Measurements from ENCODE around the gene ACVR1. TPM values are rescaled to one million over a fixed set of nuclear protein-coding genes. Genes with fewer than 3 reads are reported as not detected.
A peak's percentile ranks its signal among the peaks of the same experiment; 100 is the strongest.

The ACVR1 gene
- total and polyA plus RNA-seq, 4 donors, result 7.5 to 38.3 (median 23.4) TPM

GRCh38 chr2:157841485-157841884, 34.6 kb downstream of the ACVR1 start:
- H3K27ac ChIP-seq (ENCODE audit: low read depth in 1 of 2, low read length in 1 of 2), result peak overlapping the region in 1 of 2 donors; percentile 13
- 95 to 99% methylated on average over 2 of the region's 2 CpGs for WGBS, 2 donors
- ATAC-seq (ENCODE audit: insufficient read depth, low FRiP score) (no peak), DNase-seq (no peak)
- H3K4me1 ChIP-seq (ENCODE audit: control insufficient read depth in 5 of 5, insufficient read depth in 5 of 5, low read length in 5 of 5), result peaks cover 27 to 58% (median 38%) of the 10 kb centered on the region in 5 donors
- no peaks in the 10 kb centered on the region for H3K36me3 ChIP-seq (ENCODE audit: control insufficient read depth in 4 of 4, insufficient read depth in 4 of 4, low read length in 4 of 4)
- H3K9ac ChIP-seq (ENCODE audit: insufficient read depth in 1 of 2, low read length in 2 of 2), result no peak overlapping the region
- no peaks in the 10 kb centered on the region for H3K9me3 ChIP-seq (ENCODE audit: control insufficient read depth in 4 of 4, insufficient read depth in 3 of 4, low read length in 3 of 4)
- TF ChIP-seq CTCF (IDR thresholded peaks at IDR 0.05; ENCODE audit: control extremely low read depth, extremely low read depth), result no peak
- H3K27me3 ChIP-seq (ENCODE audit: control insufficient read depth in 3 of 3, insufficient read depth in 3 of 3, low read length in 2 of 3), result no peaks in the 10 kb centered on the region
- no peak overlapping the region for H3K4me3 ChIP-seq

- Histone ChIP-seq H3K4me1 (ENCODE audit: control insufficient read depth in 5 of 5, insufficient read depth in 5 of 5, low read length in 5 of 5) (peaks cover 31 to 60% (median 38%) of the 10 kb centered on the region in 5 donors), H3K9me3 (ENCODE audit: control insufficient read depth in 4 of 4, insufficient read depth in 3 of 4, low read length in 3 of 4) (no peaks in the 10 kb centered on the region), H3K27me3 (ENCODE audit: control insufficient read depth in 3 of 3, insufficient read depth in 3 of 3, low read length in 2 of 3) (no peaks in the 10 kb centered on the region), H3K9ac (ENCODE audit: insufficient read depth in 1 of 2, low read length in 2 of 2) (no peak overlapping the region), H3K36me3 (ENCODE audit: control insufficient read depth in 4 of 4, insufficient read depth in 4 of 4, low read length in 4 of 4) (no peaks in the 10 kb centered on the region), H3K4me3 (no peak overlapping the region), H3K27ac (ENCODE audit: low read depth in 1 of 2, low read length in 1 of 2) (peak overlapping the region; percentile 12 to 21)
- peak in 2 of 3 donors; percentile 38 to 68 for DNase-seq
- no peak for TF ChIP-seq CTCF (IDR thresholded peaks at IDR 0.05; ENCODE audit: control extremely low read depth, extremely low read depth)
- 33 to 49% methylated on average over 10 of the region's 10 CpGs for WGBS, 2 donors
- no peak for ATAC-seq (ENCODE audit: insufficient read depth, low FRiP score)
Measured at GRCh38 chr2:157840568-157841156, 35.5 kb downstream of the ACVR1 start.

- no peak overlapping the region for H3K9ac ChIP-seq (ENCODE audit: insufficient read depth in 1 of 2, low read length in 2 of 2)
- no peak overlapping the region for H3K4me3 ChIP-seq
- H3K9me3 ChIP-seq (ENCODE audit: control insufficient read depth in 4 of 4, insufficient read depth in 3 of 4, low read length in 3 of 4), result no peaks in the 10 kb centered on the region
- no peak overlapping the region for H3K27ac ChIP-seq (ENCODE audit: low read depth in 1 of 2, low read length in 1 of 2)
- no peaks in the 10 kb centered on the region for H3K27me3 ChIP-seq (ENCODE audit: control insufficient read depth in 3 of 3, insufficient read depth in 3 of 3, low read length in 2 of 3)
- H3K4me1 ChIP-seq (ENCODE audit: control insufficient read depth in 5 of 5, insufficient read depth in 5 of 5, low read length in 5 of 5), result peaks cover 29 to 62% (median 38%) of the 10 kb centered on the region in 5 donors
- WGBS, 2 donors, result 86 to 89% methylated on average over 2 of the region's 2 CpGs
- TF ChIP-seq CTCF (IDR thresholded peaks at IDR 0.05; ENCODE audit: control extremely low read depth, extremely low read depth), result no peak
- ATAC-seq (ENCODE audit: insufficient read depth, low FRiP score) (no peak), DNase-seq (no peak)
- no peaks in the 10 kb centered on the region for H3K36me3 ChIP-seq (ENCODE audit: control insufficient read depth in 4 of 4, insufficient read depth in 4 of 4, low read length in 4 of 4)
Measured at GRCh38 chr2:157839822-157840221, 36.3 kb downstream of the ACVR1 start.

All from lung (tissue), 12 donors.